ENCODE data around the gene WDFY2.

Gene WDFY2

GRCh38 chr13:51785712-51786424 lies 201.6 kb downstream of the WDFY2 start:
- in situ Hi-C loops (cut with MboI; ENCODE audit: low sequenced_read_pairs): no loop called here

DNA sequence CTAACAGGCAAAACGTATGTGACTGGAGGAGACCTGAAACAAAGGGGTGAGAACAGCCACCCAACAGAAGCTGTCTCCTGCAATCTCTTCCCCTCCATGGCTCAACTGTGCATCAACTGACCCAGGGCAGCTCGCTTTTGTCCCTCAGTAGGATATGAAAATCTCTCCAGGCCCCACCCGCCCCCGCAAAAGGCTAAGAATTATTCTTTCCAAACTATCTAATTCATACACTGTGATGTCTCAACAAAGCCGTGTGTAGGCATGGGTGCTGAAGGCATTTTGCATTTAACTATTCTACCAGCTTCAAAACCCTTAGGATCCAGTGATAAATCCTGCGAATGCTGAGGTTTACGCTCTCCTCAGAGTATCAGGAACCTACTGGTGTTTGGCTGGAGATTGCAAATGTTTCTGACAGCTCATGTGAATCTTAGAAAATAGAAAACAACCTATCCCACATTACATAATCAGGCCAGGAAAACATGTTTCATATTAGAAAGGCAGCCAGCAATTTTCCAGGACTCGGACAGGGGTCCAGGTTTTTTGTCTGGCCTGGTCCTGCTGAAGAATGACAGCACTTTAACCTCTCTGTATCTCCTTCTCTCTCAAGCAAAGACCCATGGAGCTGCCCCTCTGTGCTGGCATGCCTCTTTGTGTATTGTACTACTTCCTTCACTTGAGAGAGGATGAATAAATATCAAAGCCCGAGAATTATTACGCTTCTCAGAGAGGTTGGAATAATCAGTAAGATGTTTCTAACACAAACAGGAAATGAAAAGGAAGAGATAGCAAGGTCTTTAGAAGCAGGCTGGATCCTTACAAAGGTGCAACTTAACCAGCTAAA lies 202.4 kb downstream of the WDFY2 start:
- in situ Hi-C loops (cut with MboI; ENCODE audit: low sequenced_read_pairs): no loop called here

DNA sequence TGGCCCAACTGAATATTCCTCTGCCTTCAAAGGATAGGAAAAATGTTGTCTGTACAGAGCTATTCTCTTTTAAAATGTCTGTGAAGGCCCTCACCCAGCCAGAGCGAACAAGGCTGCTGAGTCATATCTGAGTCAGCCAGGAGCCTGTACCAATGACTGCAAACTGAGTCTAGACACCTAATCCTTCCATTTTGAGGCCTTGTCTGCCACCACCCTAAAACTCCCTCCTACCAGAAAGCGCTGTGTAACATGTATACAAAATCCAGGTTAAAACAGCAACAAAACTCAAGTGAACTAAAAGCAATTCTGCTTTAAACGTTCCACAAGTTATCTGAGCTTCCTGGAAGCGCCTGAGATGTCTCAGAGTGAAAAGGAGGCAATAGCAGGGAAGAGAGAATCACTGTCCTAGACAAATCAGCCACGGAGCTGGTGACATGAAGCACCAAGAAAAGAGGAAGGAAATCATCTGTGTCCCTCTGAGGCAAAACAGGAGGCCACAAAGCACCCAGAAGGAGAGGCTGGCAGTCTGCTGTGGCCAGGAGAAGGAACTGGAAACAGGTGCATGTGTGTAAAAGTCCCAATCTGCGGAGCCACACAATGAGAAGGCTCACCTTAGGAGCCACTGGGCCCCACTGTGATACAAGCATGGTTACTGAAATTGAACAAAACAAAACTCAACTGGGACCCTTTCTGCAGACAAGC lies 209.5 kb downstream of the WDFY2 start:
- in situ Hi-C loops (cut with MboI; ENCODE audit: low sequenced_read_pairs): no loop called here

DNA sequence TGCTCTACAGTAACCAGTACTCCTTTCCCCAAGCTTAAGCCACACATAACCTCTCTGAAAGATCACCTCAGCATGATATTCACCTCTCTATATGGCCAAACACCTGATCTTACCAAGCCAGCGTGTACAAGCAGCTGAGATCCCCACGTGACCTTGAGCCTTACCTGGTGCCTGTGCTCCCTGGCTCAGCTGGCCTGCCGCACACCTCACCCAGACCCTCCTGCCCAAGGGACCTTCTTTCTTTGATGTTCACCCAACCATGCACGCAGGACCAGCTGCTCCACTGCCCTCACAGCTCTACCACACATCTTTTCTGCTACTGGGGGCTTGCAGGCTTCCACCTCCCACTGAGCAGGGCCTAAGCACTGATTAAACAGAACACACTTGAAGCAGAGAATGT lies 210.7 kb downstream of the WDFY2 start:
- in situ Hi-C loops (cut with MboI; ENCODE audit: low sequenced_read_pairs): no loop called here

DNA sequence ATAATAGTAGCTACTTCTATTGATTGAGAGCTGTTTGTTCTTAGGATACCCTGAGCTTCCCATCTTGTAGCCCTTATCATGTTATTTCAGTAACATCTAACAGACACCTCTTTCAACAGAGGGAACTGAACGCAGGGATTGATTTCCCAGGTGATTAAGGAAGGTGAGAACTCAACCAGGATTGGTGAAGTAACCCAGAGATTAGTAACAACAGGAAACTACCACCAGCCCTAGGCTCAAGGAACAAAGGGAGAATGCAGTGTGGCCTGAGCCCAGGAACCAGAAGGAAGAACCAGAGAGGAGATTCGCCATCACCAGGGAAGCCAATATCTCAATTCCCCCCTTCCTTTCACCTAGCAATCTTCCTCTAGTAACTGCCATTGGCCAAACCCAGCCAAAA lies 211.2 kb downstream of the WDFY2 start:
- in situ Hi-C loops (cut with MboI; ENCODE audit: low sequenced_read_pairs): no loop called here

- in situ Hi-C loops (cut with MboI; ENCODE audit: low sequenced_read_pairs): no loop called here
Observed at GRCh38 chr13:51796546-51796945, 212.3 kb downstream of the WDFY2 start.

- in situ Hi-C loops (cut with MboI; ENCODE audit: low sequenced_read_pairs): no loop called here
Observed at GRCh38 chr13:51797664-51798488, 213.6 kb downstream of the WDFY2 start.

DNA sequence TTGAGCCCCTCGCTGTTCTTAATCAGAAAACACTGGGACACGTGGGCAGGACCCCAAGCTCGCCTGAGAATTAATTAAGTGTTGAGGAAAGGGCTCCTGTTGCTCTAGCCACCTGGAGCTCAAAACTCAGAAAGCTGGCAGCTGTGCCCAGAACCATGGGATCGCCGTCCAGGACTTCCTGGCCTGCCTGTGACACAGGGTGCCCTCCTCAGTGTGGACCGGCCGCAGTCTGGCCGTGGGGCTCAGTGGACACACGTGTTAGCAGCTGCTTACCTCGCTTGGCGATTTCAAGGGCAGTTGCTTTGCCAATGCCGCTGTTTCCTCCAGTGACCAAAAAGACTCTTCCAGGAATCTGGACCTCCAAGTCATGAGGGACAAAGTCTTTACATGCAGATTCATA lies 215.0 kb downstream of the WDFY2 start:
- in situ Hi-C loops (cut with MboI; ENCODE audit: low sequenced_read_pairs): no loop called here

GRCh38 chr13:51800486-51800885 lies 216.2 kb downstream of the WDFY2 start:
- in situ Hi-C loops (cut with MboI; ENCODE audit: low sequenced_read_pairs): loop anchor here (25.0 kb wide), 1 partner anchor 663 kb away; no protein-coding TSS in a partner anchor

- in situ Hi-C loops (cut with MboI; ENCODE audit: low sequenced_read_pairs): loop anchor here (25.0 kb wide), 1 partner anchor 664 kb away; no protein-coding TSS in a partner anchor
Observed at GRCh38 chr13:51801631-51802099, 217.4 kb downstream of the WDFY2 start.

GRCh38 chr13:51802631-51803418 lies 218.6 kb downstream of the WDFY2 start:
- in situ Hi-C loops (cut with MboI; ENCODE audit: low sequenced_read_pairs): loop anchor here (25.0 kb wide), 1 partner anchor 666 kb away; no protein-coding TSS in a partner anchor

DNA sequence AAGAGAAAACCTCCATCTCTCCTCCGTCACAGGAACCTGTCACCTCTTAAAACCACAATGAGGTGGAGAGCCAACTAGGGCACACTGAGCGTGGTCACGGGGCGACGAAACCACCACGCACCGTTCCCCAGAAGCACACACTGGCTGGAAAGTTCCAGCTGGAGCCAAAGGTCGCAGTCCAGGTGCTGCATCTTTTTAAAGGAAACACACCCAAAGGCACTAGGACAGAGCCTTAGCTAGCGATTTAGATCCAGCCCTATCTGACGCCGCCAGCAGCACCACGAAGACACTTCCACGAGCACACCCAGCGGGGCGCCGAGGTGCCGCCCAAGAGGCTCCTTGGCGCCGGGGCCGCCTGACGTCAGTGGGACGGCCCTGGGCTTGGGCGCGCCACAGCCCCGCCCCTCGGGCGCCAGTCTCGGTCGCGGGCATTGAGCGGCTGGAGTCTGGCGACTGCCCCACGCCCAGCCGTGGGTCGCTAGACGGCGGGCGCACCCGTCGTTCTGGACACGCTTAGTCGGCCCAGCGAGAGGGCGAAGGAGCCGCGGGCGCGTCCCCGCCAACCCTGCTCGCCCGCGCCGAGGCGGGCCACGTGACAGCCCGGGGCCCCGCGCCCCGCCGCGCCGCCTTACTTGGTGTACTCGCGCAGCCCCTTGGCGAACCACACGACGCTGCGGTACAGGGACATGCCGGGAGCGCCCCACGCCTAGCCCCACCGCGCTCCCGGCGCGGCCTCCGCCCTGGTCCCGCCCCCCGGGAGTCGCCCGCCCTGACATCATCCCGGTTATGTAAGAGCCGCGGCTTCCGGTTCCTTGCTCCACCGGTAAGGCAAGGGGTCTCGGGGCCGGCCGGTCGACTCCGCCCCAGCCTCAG lies 219.4 kb downstream of the WDFY2 start, which contains the start of gene DHRS12:
TSS of gene DHRS12 (minus strand) at position 742 of the 873 bp plus-strand sequence. CDS start 4,504 bp downstream, outside the sequence.
- in situ Hi-C loops (cut with MboI; ENCODE audit: low sequenced_read_pairs): loop anchor here (25.0 kb wide), 1 partner anchor 666 kb away; no protein-coding TSS in a partner anchor

DNA sequence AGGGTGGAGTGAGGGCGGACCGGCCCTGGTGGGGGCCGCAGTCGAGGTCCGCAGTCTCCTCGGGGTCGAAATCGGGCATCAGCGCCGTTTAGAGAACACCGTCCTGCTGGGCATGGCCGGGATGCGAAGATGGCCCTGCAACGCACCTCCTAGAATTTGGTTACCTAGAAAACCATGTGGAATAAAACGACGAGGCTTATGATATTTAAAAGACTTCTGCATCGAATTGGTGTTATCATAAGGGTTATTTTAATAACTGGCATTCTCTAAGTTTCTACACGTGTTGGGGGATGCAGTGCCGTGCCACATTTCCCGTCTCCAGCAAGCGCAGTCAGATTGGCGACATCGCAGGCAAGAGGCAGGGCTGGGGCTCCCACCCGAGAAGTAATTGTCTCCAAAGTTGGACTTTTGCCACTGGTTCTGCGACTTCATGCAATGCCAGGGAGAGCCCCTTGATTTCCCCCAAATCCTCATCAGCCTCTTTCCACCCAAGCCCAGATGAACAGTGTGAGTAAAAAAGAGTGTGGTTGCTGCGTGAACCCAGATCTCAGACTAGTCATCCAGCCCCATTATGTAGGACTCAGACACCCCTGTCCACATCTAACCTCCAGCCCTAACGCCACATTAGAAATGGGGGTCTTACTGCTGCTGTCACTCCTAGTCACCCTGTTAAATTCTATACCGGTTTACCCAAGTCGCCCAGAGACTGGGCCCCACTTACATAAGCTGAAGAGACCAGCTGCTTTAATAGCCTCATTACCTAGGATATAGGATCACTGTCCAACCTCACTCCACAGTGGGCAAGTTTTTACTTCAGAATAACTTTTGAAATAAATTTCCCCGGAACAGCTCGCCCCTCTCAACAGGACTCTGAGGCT lies 220.3 kb downstream of the WDFY2 start:
- in situ Hi-C loops (cut with MboI; ENCODE audit: low sequenced_read_pairs): loop anchor here (25.0 kb wide), 1 partner anchor 667 kb away; no protein-coding TSS in a partner anchor

DNA sequence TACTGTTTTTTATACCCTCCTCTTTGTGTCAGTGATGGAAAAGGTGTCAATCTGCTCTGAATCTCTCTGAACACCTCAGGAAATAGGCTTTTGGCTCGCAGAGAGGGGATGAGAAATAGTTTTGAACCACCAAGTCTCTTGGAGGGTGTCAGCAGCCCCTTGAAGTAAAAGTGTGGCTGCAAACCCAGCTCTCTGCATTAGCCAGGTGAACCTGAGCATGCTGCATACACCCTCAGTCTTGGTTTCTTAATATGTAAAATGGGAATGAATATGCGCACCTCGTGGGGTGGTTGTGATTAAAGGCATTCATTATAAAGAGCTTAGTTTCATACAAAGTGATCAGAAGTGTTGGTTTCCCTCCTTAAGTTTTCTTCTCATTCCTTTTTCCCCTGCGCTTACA lies 221.1 kb downstream of the WDFY2 start:
- in situ Hi-C loops (cut with MboI; ENCODE audit: low sequenced_read_pairs): loop anchor here (25.0 kb wide), 1 partner anchor 668 kb away; no protein-coding TSS in a partner anchor

- in situ Hi-C loops (cut with MboI; ENCODE audit: low sequenced_read_pairs): loop anchor here (25.0 kb wide), 1 partner anchor 669 kb away; no protein-coding TSS in a partner anchor
Observed at GRCh38 chr13:51805925-51806324, 221.7 kb downstream of the WDFY2 start.

DNA sequence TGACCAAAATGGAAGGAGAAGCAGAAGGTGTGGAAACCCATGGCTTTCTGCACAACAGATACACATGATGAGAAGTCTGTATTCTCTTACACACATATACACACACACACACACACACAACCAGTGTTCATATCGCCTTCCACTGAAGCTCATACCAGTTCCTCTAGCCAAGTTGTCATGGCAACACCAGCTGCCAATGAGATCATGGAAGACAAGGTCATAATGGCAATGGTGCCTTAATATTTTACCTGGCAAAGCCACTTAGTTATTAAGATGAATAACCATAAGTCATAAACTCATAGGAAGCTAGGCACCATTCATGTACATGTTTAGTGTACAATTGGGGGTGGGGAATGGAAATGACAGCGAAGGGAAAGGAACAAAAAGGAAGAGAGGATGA lies 222.3 kb downstream of the WDFY2 start:
- in situ Hi-C loops (cut with MboI; ENCODE audit: low sequenced_read_pairs): loop anchor here (25.0 kb wide), 1 partner anchor 669 kb away; no protein-coding TSS in a partner anchor

- in situ Hi-C loops (cut with MboI; ENCODE audit: low sequenced_read_pairs): loop anchor here (25.0 kb wide), 1 partner anchor 670 kb away; no protein-coding TSS in a partner anchor
Observed at GRCh38 chr13:51807041-51807440, 222.8 kb downstream of the WDFY2 start.
